ENCODE results near the gene DDIT3.
A peak's percentile ranks its signal among the peaks of the same experiment; 100 is the strongest.
"Not testable (repeated sequence)": the region's sequence is repeated elsewhere in the genome, so short reads cannot be mapped to it uniquely, and the experiment has no call there.

DDIT3 gene

GRCh38 chr12:57520053-57520818 lies at the start of gene DDIT3:
TSS of gene DDIT3 (minus strand) at chr12:57520514. CDS start at chr12:57517406, 3,108 bp downstream.
- H3K36me3 ChIP-seq (ENCODE audit: insufficient read depth, low read length) = peaks cover 62% of the 10 kb centered on the region
- H3K9ac ChIP-seq (ENCODE audit: insufficient read length) = peak within 1 kb of the TSS; percentile 98
- H3K9me3 ChIP-seq (ENCODE audit: low read depth, low read length) = no peaks in the 10 kb centered on the region

GRCh38 chr12:57569858-57570257 lies 49.5 kb upstream of the DDIT3 start:
- H3K27ac ChIP-seq = no peak overlapping the region
- no peak for TF ChIP-seq FOXP2 (optimal IDR thresholded peaks at IDR 0.05; ENCODE audit: control extremely low read depth, extremely low read length, insufficient read depth)
- TF ChIP-seq POLR2AphosphoS5 (IDR thresholded peaks at IDR 0.05; ENCODE audit: borderline replicate concordance, low read depth, low read length) = no peak
- no peak for TF ChIP-seq EZH2 (IDR thresholded peaks at IDR 0.05)
- no peak overlapping the region for H3K9ac ChIP-seq (ENCODE audit: insufficient read length)
- no peak for DNase-seq (ENCODE audit: low read depth, low spot score)
- H3K9me3 ChIP-seq (ENCODE audit: low read depth, low read length) = no peaks in the 10 kb centered on the region
- no peaks in the 10 kb centered on the region for H3K36me3 ChIP-seq (ENCODE audit: insufficient read depth, low read length)
- no peak overlapping the region for H3K4me3 ChIP-seq

More at GRCh38 chr12:57520053-57520818, at the start of gene DDIT3:
- DNase-seq (ENCODE audit: low read depth, low spot score) = peak; percentile 88
- peak within 1 kb of the TSS; percentile 100 for H3K27ac ChIP-seq
- H3K4me3 ChIP-seq = peak within 1 kb of the TSS; percentile 94
- TF ChIP-seq POLR2AphosphoS5 (IDR thresholded peaks at IDR 0.05; ENCODE audit: borderline replicate concordance, low read depth, low read length) (peak; percentile 99), FOXP2 (optimal IDR thresholded peaks at IDR 0.05; ENCODE audit: control extremely low read depth, extremely low read length, insufficient read depth) (no peak), EZH2 (IDR thresholded peaks at IDR 0.05) (no peak)

GRCh38 chr12:57568838-57569237 lies 48.5 kb upstream of the DDIT3 start:
- no peak overlapping the region for H3K4me3 ChIP-seq
- no peaks in the 10 kb centered on the region for H3K9me3 ChIP-seq (ENCODE audit: low read depth, low read length)
- H3K9ac ChIP-seq (ENCODE audit: insufficient read length) = no peak overlapping the region
- no peak for DNase-seq (ENCODE audit: low read depth, low spot score)
- TF ChIP-seq EZH2 (IDR thresholded peaks at IDR 0.05) (no peak), POLR2AphosphoS5 (IDR thresholded peaks at IDR 0.05; ENCODE audit: borderline replicate concordance, low read depth, low read length) (no peak), FOXP2 (optimal IDR thresholded peaks at IDR 0.05; ENCODE audit: control extremely low read depth, extremely low read length, insufficient read depth) (no peak)
- no peaks in the 10 kb centered on the region for H3K36me3 ChIP-seq (ENCODE audit: insufficient read depth, low read length)
- no peak overlapping the region for H3K27ac ChIP-seq

GRCh38 chr12:57564178-57564740 lies 43.9 kb upstream of the DDIT3 start:
- TF ChIP-seq EZH2 (IDR thresholded peaks at IDR 0.05) = no peak
- no peak for TF ChIP-seq POLR2AphosphoS5 (IDR thresholded peaks at IDR 0.05; ENCODE audit: borderline replicate concordance, low read depth, low read length)
- TF ChIP-seq FOXP2 (optimal IDR thresholded peaks at IDR 0.05; ENCODE audit: control extremely low read depth, extremely low read length, insufficient read depth) = no peak
- Histone ChIP-seq H3K9ac (ENCODE audit: insufficient read length) (no peak overlapping the region), H3K36me3 (ENCODE audit: insufficient read depth, low read length) (no peaks in the 10 kb centered on the region), H3K27ac (no peak overlapping the region), H3K9me3 (ENCODE audit: low read depth, low read length) (no peaks in the 10 kb centered on the region), H3K4me3 (no peak overlapping the region)
- no peak for DNase-seq (ENCODE audit: low read depth, low spot score)

GRCh38 chr12:57563358-57563757 lies 43.0 kb upstream of the DDIT3 start:
- Histone ChIP-seq H3K27ac (no peak overlapping the region), H3K36me3 (ENCODE audit: insufficient read depth, low read length) (no peaks in the 10 kb centered on the region), H3K9ac (ENCODE audit: insufficient read length) (no peak overlapping the region), H3K9me3 (ENCODE audit: low read depth, low read length) (no peaks in the 10 kb centered on the region), H3K4me3 (no peak overlapping the region)
- TF ChIP-seq FOXP2 (optimal IDR thresholded peaks at IDR 0.05; ENCODE audit: control extremely low read depth, extremely low read length, insufficient read depth) = no peak
- TF ChIP-seq POLR2AphosphoS5 (IDR thresholded peaks at IDR 0.05; ENCODE audit: borderline replicate concordance, low read depth, low read length) = no peak
- TF ChIP-seq EZH2 (IDR thresholded peaks at IDR 0.05) = no peak
- no peak for DNase-seq (ENCODE audit: low read depth, low spot score)

- not testable (repeated sequence) for H3K27ac ChIP-seq; H3K4me3 ChIP-seq; H3K9ac ChIP-seq (ENCODE audit: insufficient read length); DNase-seq (ENCODE audit: low read depth, low spot score); H3K36me3 ChIP-seq (ENCODE audit: insufficient read depth, low read length); H3K9me3 ChIP-seq (ENCODE audit: low read depth, low read length)
These were observed 40.8 kb upstream of the DDIT3 start for GRCh38 chr12:57561117-57561516.

- H3K9me3 ChIP-seq (ENCODE audit: low read depth, low read length) = no peaks in the 10 kb centered on the region
- H3K9ac ChIP-seq (ENCODE audit: insufficient read length) = no peak overlapping the region
- no peak overlapping the region for H3K4me3 ChIP-seq
- no peak overlapping the region for H3K27ac ChIP-seq
- no peaks in the 10 kb centered on the region for H3K36me3 ChIP-seq (ENCODE audit: insufficient read depth, low read length)
- no peak for DNase-seq (ENCODE audit: low read depth, low spot score)
- TF ChIP-seq EZH2 (IDR thresholded peaks at IDR 0.05) (no peak), POLR2AphosphoS5 (IDR thresholded peaks at IDR 0.05; ENCODE audit: borderline replicate concordance, low read depth, low read length) (no peak), FOXP2 (optimal IDR thresholded peaks at IDR 0.05; ENCODE audit: control extremely low read depth, extremely low read length, insufficient read depth) (no peak)
These were observed 40.2 kb upstream of the DDIT3 start for GRCh38 chr12:57560516-57560915.

- no peak overlapping the region for H3K4me3 ChIP-seq
These were observed 38.5 kb upstream of the DDIT3 start for GRCh38 chr12:57558864-57559263.

More at GRCh38 chr12:57558864-57559263, 38.5 kb upstream of the DDIT3 start:
- DNase-seq (ENCODE audit: low read depth, low spot score) = no peak
- Histone ChIP-seq H3K36me3 (ENCODE audit: insufficient read depth, low read length) (no peaks in the 10 kb centered on the region), H3K9me3 (ENCODE audit: low read depth, low read length) (no peaks in the 10 kb centered on the region), H3K9ac (ENCODE audit: insufficient read length) (no peak overlapping the region), H3K27ac (no peak overlapping the region)
- TF ChIP-seq EZH2 (IDR thresholded peaks at IDR 0.05) = no peak
- TF ChIP-seq POLR2AphosphoS5 (IDR thresholded peaks at IDR 0.05; ENCODE audit: borderline replicate concordance, low read depth, low read length) = no peak
- TF ChIP-seq FOXP2 (optimal IDR thresholded peaks at IDR 0.05; ENCODE audit: control extremely low read depth, extremely low read length, insufficient read depth) = no peak
